Upper lobe of left lung (tissue), 4 donors: ENCODE measurements around the gene C6orf62.

Experiments
- CTCF ChIP-seq, 6 experiments: fragments of 450-650 bp in 4 of 6; fragments of 200-600 bp in 2 of 6; sonication (generic) in 2 of 6; IDR thresholded peaks; one replicate each; pipeline ENCODE4 v1.5.1; 2016 to 2019; ENCODE audit warnings: antibody characterized with exemption in 6 of 6
- EP300 ChIP-seq, 4 donors: sonication (generic); formaldehyde crosslinking; IDR thresholded peaks; one replicate each; pipeline ENCODE4 v1.5.1; 2017; ENCODE audit warnings: antibody characterized with exemption in 4 of 4, control low read depth in 2 of 4

- TF ChIP-seq CTCF (IDR thresholded peaks at IDR 0.05) (no peak), EP300 (IDR thresholded peaks at IDR 0.05) (no peak)
Observed at GRCh38 chr6:24763578-24763977, 44.6 kb upstream of the C6orf62 start.
